ACHN (cell line): ENCODE measurements around the gene SCMH1.
"Not testable (repeated sequence)": the region's sequence is repeated elsewhere in the genome, so short reads cannot be mapped to it uniquely, and the experiment has no call there.

Experiments used
- DNase-seq: peaks from one replicate; pipeline ENCODE4 v3.0.0-alpha.2; 2015
- in situ Hi-C: cut with HindIII; loops from 2 replicates; pipeline ENCODE4 v1.10.0; 2017; ENCODE audit warnings: low sequenced_read_pairs, low pct_ligation_motif_present, low pct_unique_long_range_greater_than_20kb

The SCMH1 gene

DNA sequence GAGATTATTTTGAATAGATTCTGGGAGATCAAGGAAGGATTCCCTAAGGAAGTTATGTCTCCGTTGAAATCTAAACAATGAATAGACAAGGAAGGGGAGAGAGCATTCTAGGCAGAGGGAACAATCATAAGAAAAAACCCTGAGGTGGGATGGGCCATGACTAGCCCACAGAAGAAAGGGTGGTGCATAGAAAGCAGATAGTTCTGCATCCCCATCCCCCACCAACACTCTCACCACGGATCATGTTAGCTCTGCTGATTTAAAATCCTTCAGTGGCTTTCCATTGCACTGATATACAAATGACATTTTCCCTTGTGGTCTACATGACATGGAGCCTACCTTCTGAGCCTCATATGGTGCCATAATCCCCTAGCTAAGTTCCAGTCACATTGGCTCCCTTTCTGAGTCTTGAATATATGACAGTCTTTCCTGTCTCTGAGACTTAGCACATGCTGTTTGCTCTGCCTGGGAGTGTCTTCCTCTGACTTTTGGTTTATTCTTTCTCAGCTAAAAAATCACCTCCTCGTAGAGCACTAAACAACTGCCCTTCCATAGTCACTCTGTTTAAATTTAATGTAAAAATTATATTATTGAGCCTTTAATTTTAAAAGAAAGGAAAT lies 15.2 kb downstream of the SCMH1 start:
- in situ Hi-C loops, result no loop called here

DNA sequence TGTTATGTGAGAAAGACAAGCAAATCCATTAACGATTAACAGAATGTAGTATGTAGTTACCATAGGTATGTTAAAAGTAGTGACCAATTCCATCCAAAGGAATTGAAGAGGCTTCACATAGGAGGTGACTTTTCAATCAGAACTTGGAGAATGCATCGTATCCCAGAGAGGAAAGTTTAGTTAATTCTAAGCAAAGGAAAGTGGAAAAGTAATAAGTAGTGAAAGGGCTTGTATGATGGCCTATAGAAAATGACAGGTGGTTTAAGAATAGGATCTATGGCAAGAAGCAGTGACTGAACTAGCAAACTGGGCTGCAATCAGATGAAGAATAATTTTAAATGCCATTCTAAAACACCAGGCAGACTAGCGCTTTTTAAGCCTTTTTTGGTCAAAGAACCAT lies 16.6 kb downstream of the SCMH1 start:
- in situ Hi-C loops, result no loop called here

More for the DNA sequence above, 15.2 kb downstream of the SCMH1 start:
- no peak for DNase-seq

DNA sequence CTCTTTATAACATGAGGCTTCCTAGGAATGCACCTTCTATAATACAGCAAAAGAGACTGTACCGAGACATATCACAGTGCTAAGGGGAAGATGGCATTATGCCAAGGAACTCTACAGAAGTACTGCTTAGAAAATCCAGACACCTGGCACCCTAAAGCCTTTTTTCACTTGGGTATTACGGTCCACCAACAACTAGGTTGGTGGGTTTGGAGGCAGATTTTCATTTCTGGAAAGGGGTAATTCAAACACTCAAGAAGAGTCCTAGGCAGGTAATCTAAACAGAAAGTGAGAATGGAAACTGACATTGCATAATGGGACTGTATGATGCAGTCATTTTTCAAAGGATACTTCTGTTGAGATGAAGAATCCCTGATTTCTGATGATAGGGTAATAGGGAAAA lies 19.6 kb downstream of the SCMH1 start:
- in situ Hi-C loops, result no loop called here
- DNase-seq, result no peak

More for the DNA sequence above, 16.6 kb downstream of the SCMH1 start:
- DNase-seq, result no peak

DNA sequence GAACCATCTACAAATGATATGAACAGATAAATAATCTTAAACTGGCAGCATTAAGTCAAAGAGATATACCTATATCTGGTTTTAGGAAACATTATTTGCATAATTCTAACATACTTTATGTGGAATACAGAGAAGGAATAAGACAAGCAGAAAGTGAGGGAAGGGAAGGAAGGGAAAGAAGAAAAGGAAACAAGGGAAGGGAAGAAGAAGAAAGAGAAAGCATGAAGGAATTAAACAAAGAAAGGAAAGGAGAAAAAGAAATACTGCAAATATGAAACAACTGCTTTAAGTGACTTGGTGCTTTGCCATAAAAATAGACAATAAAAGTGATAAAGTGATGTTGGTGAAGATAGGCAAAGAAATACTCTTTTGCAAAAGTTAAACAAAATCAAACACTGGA lies 20.1 kb downstream of the SCMH1 start:
- in situ Hi-C loops, result no loop called here
- DNase-seq, result no peak

DNA sequence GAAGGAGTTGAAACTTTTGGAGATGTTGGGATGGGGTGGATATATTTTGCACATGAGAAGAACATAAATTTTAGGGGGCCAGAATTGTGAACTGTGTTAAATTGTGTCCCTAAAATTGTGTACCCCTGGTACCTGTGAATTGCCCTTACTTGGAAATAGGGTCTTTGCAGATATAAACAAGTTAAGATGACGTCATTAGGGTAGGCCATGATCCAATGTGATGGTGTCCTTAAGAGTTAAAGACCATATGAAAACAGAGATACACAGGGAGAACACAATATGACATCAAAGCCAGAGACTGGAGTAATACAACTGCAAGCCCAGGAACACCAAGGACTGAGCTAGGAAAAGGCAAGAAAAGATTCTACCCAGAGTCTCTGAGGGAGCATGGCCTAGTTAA lies 24.0 kb downstream of the SCMH1 start:
- DNase-seq, result no peak
- in situ Hi-C loops, result no loop called here

DNA sequence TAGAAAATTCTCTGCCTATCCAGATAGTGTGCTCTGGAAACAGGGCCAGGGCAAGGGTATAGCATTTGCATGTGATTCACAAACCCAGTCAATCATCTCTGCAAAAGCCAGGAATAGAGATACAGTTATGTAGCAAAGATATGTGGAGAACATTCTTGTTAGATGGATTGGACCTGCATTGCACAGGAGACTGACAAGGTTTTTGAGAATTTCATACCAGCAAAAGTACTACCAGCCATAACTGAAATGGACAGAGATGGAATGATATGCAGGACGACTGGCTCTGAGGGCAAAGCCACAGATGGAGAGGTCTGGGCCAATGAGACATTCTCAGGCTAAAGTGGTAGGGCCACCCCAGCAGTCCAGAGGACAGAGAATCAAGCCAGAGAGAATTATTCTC lies 24.7 kb downstream of the SCMH1 start:
- DNase-seq, result no peak
- in situ Hi-C loops, result no loop called here

DNA sequence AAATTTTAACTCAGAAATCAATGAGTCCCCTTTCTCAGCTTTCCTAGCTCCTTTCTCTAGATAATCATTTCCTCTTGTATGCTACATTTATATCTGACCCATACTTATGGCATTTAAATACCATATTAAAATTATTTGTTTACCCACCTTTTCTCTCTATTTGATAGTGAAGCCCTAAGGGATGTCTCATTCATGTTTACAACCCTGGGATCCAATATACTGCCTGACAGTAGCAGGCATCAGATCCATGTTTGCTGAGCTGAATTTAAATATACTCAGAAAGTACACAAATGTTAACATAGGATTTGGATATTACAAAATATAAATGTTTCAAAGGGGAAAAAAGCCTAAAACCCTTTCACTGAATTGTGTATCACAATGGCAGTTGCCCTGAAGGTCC lies 26.5 kb downstream of the SCMH1 start:
- in situ Hi-C loops, result no loop called here
- DNase-seq, result no peak

DNA sequence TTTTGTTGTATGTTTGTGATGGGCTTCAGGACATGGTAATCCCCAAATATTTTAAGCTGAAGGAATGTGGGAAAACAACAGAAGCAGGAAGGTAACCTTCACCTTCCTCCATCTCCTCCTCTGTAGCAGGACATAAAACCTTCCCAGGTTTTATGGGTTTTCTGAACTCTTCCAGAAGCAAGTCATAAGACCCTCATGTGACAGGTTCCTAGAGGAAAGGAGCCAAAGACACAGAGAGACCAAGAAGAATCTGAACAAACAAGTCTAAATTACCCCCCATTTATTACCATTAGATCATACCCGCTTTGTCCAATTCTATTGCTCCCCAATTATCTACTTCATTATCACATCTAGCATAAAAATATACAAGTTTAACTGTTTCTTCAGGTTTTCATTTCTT lies 28.8 kb downstream of the SCMH1 start:
- in situ Hi-C loops, result no loop called here
- no peak for DNase-seq

DNA sequence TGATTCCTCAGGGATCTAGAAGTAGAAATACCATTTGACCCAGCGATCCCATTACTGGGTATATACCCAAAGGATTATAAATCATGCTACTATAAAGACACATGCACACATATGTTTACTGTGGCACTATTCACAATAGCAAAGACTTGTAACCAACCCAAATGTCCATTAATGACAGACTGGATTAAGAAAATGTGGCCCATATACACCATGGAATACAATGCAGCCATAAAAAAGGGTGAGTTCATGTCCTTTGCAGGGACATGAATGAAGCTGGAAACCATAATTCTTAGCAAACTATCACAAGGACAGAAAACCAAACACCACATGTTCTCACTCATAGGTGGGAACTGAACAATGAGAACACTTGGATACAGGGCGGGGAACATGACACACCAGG lies 30.5 kb downstream of the SCMH1 start:
- DNase-seq, in situ Hi-C loops: not testable (repeated sequence)

DNA sequence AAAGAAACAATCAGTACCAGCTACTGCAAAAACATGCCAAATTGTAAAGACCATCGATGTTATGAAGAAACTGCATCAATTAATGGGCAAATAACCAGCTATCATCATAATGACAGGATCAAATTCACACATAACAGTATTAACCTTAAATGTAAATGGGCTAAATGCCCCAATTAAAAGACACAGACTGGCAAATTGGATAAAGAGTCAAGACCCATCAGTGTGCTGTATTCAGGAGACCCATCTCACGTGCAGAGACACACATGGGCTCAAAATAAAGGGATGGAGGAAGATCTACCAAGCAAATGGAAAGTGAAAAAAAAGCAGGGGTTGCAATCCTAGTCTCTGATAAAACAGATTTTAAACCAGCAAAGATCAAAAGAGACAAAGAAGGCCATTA lies 35.1 kb downstream of the SCMH1 start:
- in situ Hi-C loops, DNase-seq: not testable (repeated sequence)

DNA sequence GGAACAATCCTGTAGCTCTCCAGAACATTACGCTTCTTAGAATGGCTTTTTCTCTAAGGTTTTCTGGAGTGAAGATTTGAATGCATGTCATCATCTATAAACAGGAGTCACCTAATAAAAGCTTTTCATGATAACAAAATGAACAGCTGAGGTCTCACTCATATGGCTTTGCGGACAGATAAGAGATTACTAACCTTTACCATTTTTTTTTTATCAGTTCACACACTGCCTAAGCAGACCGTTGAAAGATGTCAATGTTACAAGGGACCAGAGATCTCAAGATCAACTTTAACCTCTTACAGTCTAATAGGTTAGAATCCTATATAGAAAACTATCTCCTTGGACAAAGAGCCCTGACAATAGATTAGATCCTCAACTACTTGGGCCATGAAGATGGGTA lies 41.4 kb downstream of the SCMH1 start:
- in situ Hi-C loops, result no loop called here
- no peak for DNase-seq

DNA sequence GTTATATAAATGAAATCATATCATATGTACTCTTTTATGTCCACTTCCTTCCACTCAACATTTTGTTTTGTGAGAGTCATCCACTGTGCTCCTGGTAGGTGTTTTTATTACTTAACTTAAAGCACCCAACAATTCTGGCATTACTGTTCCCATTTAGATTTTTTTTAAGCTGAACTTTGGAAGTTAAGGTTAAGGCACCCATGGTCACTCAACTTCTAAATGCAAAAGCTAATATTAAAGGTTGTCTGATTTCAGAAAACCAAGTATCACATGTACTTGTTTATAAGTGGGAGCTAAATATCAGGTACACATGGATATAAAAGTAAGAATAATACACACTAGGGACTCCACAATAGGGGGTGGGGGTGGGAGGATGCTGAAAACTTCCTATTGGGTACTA lies 42.7 kb downstream of the SCMH1 start:
- in situ Hi-C loops, result no loop called here
- no peak for DNase-seq

DNA sequence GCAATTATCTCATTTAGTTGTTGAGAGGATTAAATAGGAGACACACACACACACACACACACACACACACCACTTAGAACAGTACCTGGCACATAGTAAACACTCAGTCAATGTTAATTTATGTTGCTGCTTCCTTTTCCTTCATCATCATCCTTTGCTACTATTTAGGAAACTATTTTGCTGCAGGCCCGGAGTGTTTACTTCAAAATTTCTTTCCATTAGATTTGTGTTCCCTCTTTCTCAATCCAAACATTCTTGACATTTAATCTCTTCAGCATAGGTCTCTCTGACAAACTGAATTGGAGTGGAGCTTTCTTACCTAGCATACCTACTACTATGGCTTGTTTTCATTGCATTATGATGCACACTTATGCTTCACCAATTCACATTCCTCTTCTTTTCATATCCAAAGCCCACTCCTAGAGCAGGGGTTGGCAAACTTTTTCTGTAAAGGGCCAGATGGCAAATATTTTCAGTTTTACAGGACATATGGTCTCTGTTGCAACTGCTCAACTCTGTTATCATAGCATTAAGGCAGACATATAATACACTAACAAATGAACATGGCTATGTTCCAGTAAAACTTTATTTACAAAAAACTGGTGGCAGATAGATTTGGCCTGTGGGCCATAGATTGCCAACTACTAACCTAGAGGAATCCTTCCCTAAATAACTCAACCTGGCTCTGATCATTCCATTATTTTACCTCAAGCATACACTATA lies 49.5 kb downstream of the SCMH1 start:
- no peak for DNase-seq
- in situ Hi-C loops, result no loop called here

DNA sequence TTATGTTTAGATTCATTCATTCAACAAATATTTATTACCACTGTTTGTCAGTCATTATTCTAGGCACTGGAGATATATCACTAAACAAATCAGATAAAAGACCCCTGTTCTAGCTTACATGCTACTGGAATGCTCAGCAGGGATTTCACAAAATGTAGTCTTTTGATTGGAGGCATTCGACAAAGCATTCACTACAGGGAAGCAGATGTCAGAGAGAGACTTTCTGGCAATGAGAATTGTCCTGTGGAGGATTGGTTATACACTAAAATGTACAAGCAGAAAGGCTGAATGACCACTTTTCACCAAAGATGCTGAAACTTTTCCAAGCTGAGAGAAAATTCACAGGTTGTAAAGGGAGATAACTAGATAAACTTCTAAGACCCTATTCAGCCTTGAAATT lies 57.7 kb downstream of the SCMH1 start:
- no peak for DNase-seq
- in situ Hi-C loops, result no loop called here

DNA sequence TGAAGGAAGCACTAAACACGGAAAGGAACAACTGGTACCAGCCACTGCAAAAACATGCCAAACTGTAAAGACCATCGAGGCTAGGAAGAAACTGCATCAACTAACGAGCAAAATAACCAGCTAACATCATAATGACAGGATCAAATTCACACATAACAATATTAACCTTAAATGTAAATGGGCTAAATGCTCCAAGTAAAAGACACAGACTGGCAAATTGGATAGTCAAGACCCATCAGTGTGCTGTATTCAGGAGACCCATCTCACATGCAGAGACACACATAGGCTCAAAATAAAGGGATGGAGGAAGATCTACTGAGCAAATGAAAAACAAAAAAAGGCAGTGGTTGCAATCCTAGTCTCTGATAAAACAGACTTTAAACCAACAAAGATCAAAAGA lies 63.9 kb downstream of the SCMH1 start:
- DNase-seq, in situ Hi-C loops: not testable (repeated sequence)

DNA sequence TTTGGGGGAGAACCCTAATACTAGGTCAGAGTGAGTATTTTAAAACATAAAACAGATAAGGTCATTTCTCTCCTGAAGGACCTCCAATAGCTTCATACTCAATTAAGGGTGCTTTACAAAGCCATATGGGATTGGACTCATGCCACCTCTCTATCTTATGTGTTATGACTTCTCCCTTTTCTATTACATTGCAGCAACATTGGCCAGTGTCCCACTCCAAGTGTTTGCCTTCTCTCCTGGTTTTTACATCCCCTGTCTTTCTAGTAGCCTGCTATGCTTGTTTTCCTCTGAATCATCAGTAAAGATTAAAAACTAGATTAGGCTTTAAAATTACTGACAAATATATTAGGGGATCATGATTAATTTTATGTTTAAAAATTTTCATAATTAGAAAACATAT lies 66.6 kb downstream of the SCMH1 start:
- DNase-seq, result no peak
- in situ Hi-C loops, result no loop called here

DNA sequence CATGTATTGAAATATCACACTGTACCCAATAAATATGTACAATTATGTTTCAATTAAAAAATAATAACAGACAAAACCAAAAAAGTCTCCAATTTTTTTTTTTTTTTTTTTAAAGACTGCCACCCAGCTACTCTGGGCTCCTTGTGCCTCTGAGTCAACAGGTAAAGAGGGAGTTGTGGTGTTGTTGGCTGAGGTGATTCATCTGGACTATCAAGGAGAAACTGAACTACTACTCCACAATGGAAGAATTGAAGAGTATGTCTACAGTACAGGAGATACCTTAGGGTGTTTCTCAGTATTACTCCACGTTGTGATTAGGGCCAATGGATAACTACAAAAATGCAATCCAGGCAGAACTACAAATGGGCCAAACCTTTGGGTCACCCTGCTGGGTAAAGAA lies 67.9 kb downstream of the SCMH1 start:
- no peak for DNase-seq
- in situ Hi-C loops, result no loop called here

DNA sequence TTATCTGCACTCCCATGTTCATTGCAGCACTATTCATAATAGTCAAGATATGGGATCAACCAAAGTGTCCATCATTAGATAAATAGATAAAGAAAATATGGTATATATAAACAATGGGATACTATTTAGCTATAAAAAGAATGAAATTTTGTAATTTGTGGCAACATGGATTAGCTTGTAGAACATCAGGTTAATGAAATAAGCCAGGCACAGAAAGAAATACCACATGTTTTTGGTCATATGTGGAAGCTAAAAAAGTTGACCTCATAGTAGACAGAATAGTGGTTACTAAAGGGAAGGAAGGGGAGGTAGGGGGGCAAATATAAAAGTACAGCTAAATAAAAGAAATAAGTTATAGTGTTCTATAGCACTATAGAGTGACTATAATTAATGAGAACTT lies 68.5 kb downstream of the SCMH1 start:
- in situ Hi-C loops, result no loop called here
- DNase-seq, result no peak

DNA sequence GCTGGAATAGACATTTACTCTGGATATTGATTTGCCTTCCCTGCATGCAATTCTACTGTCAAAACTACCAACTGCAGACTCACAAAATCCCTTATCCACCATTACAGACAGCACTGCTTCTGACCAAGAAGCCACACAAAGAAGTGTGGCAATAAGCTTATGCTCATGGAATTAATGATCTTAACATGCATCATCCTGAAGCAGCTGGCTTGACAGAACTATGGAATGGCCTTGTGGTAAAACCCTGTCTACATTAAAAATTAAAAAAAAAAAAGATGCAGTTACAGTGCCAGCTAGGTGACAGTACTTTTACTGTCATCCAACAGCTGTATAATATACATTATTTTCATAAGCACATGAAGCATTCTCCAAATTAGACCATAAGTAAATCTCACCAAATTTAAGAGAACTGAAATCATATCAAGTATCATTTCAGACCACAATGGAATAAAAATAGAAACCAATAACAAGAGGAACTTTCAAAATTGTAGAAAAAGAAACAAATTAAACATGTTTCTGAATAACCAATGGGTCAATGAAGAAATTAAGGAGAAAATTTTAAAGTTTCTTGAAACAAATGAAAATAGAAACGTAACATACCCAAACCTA lies 70.7 kb downstream of the SCMH1 start:
- no peak for DNase-seq
- in situ Hi-C loops, result no loop called here

DNA sequence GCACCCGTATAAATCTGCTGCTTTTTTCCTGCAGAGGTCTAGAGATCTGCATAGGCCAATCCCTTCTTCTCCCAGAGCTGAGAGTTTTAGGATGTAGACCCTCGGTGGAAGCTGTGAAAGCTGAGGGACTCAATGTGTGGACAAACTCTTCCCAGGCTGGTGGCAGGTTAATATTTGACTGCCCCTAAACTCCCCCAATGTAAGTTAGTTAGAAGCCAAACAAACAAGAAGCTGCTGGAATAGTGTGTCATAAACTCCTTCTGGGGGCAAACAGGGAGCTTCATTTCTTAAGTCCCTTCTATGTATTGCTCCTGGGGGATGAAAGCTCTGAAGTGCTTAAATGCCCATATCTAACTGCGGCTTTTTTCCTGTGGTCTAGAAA lies 72.3 kb downstream of the SCMH1 start:
- in situ Hi-C loops, result no loop called here
- no peak for DNase-seq
